Hematopoietic multipotent progenitor cell treated with erythropoietin and hydrocortisone succinate and interleukin-3 and kit ligand, for 15 days (in vitro differentiated cells): ENCODE results near the gene TTC28.
"Not testable (repeated sequence)": the region's sequence is repeated elsewhere in the genome, so short reads cannot be mapped to it uniquely, and the experiment has no call there.

Experiments
- DNase-seq: peaks from one replicate; pipeline ENCODE4 v3.0.0-alpha.2; 2015; ENCODE audit warnings: low spot score

TTC28 gene

DNA sequence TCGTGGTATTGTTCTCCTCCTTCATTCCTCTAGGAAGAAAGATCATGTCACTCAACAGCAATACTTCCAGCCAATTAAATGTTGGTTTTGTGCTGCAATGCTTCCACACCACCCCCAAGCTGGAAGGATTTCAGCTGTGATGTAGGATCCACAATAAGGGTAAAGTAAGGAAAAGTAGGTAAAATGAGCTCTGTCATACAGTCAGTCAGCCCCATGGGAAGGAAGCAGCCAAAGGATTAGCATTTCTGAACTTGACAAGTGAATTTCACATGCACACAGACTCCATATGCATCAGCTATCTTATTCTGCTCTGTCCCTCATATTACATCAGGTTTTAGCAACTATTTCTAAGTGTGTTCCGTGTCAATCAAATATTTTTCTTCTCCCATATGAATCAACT is 197.9 kb downstream of the TTC28 start:
- no peak for DNase-seq

DNA sequence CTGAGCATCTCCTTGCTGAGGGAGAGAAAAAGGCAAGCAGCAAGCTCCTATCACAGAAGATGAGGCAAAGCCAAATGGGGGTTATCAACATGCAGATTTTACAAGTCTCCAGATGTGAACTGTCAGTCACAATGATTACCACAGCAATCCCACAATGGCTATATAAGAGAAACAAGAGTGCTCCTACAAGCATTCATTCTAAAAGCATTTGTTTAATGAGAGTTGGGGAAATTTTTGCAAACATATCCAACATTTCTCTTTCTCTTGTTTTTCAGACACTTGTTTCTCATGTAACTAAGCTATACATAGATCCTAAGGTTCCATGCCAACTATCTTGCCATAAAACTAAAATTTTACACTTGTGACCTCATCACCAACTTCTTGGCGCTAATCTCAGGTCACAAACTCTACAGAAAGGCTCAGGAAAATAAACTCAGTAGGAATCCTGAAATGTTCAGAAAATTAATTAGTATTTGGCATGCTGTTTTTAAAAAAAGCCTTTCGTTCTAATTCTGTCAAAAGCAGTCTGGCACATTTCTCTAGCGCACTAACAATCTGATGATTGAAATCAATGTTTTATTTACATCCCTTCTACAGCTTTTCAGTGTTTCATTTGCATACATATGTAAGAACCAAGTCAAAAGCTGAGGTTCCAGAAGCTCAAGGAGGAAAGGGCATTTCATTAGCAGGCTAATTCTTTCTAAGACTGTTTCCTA is 199.5 kb downstream of the TTC28 start:
- DNase-seq: no peak

DNA sequence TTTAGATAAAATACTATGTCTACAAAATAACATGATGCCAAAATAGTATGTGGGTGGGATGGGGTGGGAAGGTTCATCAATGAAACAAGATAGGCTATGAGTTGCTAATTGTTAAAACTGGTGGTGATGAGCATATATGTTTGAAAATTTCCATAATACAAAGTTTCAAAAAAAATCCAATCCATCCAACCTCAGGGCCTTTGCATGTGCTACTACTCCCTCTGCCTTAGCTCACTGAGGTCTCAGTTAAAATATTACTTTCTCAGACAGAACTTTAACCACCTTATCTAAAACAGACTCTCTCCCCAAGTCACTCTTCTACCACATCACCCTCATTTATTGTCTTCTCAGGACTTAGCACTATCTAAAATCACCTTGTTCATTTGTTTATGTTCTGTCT is 201.1 kb downstream of the TTC28 start:
- DNase-seq: no peak

DNA sequence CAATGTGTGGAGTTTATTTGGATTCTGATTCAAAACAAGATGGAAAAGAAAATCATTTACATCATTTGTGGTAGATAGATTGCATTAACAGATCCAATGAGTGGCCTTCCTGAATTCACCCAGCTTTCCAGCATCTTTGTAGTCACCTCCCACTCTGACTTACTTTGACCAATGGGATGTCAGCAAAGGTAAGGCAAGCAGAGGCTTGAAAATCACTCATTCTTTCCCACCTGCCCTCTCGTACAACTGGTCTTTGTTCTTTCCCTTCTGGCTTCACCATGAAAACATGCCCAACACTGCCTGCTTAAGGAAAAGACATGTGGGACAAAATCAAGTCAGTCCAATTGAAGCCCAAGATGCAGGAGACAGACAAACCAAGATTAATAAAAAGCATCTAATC is 202.1 kb downstream of the TTC28 start:
- DNase-seq: no peak

DNA sequence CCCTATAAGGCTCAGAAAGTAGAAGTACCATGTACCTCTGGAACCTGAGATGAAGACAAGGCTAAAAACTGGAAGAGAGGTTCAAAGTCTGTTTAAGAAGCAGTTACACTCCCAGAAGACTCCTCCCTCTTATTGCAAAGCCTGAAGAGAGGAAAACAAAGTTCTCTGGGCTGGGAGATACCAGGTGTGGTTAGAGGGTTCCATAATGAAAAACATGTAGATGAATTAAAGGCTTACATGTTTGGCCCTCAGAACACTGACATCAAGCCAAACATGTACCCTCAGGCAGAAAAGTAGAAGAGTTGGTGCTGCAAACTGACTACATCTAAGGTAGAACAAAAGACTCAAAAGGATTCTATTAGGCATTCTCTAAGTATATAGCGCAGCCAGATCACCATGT is 205.3 kb downstream of the TTC28 start:
- no peak for DNase-seq

DNA sequence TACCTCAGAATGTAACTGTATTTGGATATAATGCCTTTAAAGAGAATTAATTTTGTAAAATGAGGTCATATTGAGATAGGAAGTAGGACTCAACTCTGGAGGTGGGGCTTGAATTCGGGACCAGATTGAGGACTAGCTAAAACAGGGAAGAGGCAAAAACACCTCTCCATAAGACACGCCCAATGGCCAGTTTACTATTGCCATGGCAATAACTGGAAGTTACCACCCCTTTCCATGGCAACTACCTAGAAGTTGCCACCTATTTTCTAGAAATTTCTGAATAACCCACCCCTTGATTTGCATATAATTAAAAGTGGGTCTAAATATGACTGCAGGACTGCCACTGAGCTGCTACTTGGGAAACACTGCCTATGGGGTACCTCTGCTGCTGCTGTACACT is 206.4 kb downstream of the TTC28 start:
- DNase-seq: no peak

DNA sequence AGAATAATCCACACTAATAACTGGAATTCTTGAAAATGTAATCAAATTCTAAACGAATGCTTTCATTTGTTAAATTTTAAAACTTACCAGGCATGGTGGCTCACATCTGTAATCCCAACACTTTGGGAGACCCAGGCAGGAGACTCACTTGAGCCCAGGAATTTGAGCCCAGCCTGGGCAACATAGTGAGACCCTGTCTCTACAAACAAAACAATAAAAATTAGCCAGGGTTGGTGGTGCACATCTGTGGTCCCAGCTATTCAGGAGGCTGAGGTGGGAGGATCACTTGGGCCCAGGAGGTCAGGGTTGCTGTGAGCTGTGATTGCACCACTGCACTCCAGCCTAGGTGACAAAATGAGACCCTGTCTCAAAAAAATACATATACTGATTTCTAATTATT is 212.6 kb downstream of the TTC28 start:
- DNase-seq: not testable (repeated sequence)

DNA sequence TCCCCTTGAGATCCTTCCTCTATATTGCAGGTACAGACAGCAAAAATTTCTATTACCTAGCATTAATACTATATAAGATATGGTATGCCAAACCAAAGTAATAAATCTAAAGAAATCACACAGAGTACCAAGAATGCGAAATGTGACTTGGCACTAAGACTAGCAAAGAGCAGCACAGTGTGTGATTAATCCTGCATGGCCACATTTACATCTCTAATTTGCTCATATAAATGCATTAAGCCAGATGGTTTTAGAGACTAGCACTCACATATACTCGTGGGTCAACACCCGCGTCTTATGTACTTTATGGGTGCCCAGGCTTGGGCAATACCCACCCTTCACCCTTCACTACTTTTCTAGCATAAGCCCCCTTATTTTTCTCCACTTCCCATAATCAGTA is 213.2 kb downstream of the TTC28 start:
- DNase-seq: no peak

DNA sequence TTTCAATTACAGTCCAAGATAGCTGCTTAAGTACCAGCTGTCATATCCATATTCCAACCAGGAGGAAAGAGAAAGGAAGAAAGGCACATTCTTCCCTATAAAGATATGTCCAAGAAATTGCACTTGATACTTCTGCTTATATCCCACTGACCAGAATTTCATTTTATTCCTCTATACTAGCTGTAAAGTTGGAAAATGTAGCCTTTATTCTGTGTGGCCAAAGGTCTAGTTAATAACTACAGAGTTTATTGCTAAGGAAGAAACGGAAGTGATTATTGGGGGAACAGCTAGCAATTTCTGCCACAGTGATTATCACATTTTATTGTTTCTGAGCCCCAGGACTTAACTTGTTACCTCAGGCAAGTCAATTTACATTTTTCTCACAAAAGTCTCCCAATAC is 213.8 kb downstream of the TTC28 start:
- no peak for DNase-seq

DNA sequence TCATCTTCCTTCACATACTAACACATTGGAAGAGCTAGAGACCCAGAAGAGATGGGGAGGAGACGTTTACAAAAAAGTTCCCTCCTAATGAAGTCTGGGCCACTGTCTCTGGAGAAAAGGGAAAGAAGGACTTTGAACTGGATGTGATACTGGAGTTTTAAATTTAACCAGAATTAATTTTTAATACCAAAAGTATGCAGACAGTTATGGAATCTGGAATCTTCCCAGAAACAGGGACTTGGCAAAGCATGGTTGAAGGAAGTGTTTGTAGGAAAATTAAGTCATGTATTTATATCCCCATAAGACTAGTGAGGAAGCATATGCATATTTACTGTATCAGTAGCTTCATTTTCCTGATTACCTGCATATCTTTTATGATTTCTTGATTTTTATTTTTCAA is 215.5 kb downstream of the TTC28 start:
- DNase-seq: no peak

DNA sequence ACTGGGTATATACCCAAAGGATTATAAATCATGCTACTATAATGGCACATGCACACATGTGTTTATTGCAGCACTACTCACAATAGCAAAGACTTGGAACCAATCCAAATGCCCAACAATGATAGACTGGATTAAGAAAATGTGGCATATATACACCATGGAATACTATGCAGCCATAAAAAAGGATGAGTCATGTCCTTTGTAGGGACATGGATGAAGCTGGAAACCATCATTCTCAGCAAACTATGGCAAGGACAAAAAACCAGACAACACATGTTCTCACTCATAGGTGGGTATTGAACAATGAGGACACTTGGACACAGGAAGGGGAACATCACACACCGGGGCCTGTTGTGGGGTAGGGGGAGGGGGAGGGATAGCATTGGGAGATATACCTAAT is 216.2 kb downstream of the TTC28 start:
- DNase-seq: not testable (repeated sequence)

DNA sequence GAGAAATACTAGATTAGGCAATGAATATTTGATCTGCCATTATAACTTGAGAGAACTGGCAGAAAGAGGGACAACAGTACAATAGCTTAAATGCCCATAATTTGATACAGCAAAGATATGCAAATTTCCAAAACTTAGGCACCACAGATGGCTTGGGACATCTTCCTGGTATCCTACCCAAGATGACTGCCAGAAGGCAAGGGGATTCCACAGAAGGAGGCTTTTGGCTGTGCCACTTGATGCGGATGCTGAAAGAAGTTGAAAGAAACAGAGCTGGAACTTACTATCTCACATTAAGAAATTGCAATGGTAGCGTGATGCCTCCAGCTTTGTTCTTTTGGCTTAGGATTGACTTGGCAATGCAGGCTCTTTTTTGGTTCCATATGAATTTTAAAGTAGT is 216.7 kb downstream of the TTC28 start:
- DNase-seq: no peak

DNA sequence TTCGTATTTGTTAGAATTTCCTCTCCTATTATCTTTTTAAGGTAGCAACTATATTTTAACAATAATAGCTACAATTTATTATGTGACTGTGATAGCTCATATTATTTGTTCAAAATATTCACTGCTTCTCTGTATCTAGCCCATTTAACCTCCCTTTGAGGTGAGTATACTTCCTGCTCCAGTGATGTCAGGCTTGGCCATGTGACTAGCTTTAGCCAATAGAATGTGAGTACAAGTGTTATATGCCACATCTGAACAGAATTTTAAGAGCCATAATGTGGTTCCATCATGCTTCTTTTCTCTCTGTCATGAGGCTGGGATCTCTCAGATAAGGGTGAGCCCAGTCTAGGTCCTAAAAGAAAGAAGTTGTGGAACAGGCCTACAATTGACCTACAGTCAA is 217.6 kb downstream of the TTC28 start:
- no peak for DNase-seq

DNA sequence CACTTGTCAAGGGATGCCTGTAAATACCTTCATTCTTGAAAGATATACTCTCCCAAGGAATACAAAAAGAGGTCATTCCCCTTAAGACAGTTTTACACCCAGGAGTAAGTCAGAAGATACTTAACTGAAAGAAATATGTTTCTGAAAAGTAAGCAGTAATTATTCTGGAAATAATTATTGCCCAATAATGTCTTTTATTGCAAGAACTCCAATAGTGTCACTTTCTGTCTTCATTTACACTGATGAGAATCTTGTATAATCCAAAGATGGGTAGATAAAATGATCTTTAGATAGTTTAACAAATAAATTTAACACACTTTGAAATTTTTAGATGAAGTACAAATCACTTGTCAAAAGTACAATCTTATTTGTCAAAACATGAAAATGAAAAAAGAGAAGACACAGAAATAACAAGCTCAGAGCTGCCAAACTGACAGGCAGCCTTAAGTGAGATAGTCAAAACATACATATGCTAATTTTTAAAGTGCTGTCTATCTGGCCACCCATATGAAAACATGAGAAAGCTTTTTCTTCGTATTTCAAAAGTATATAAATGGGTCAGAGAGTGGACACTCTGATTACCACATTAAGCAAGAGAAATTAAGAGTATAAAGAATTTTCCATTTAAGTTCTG is 225.1 kb downstream of the TTC28 start:
- no peak for DNase-seq

DNA sequence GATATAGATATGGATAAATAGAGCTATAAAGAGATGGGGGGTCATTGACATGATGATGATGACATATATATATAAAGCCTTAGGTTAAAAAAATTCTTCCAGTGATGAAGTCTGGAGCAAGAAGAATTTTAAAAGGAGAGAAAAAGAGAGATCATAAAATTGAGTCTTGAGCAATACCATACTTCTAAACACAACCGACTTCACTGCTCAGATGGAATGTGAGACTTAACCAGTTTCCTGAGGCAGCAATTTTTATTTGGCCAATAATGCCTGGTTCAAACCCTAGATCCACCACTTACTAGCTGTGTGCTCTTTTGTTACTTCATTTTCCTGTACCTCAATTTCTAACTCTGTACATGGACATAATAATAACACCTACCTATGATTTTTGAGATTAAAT is 229.5 kb downstream of the TTC28 start:
- DNase-seq: no peak

DNA sequence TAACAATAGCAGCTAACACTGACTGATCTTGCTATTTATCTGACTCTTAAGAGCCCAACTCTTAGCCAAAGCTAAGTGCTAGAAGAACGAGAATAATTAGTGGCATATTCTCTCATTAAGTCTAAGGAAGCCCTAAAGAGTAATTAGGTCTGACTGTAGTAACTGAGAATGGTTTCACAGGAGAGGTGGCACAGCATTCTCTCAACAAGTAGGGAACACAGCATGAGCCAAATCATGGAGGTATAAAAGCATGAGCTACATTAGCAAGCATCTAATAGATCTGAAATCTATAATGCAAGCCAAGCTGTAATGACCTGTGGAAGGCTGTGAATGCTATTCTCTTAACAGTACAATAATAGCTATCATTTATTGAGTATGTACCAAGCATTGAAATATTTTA is 230.6 kb downstream of the TTC28 start:
- DNase-seq: no peak

DNA sequence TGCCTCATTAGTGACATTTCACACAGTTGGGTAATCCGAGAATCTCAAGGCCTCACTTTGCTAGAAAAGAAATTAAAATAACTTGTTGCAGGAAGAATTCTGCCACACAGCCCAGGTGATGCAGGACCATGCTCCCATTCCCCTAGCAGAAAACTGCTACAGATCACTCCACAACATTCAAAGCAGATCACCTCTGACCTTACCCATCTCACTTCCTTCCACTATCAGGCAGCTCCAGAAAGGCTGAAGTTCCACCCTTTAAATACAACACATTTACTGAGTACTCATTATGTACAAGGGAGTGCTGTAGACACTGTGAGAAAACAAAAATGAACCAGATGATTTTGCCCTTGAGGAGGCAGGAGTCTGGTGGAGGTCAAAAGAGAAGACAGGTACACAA is 231.0 kb downstream of the TTC28 start:
- DNase-seq: no peak

DNA sequence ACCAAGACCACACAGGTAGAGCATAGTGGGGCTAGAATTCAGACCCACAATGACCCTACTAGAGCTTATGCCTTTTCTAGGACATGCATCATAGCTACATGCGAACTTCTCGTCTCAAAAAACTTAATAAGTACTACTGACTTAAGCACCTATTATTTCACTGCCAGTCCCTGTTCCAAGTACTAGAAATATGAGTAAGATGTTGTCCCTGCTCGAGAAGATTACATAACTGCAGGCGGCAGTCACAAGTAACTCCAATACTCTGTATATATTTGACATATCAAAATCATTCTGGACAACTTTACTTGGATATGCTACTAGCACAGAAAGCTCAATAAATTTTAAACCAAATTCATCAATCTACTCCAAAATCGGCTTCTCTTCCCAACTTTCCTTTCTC is 235.0 kb downstream of the TTC28 start:
- no peak for DNase-seq

DNA sequence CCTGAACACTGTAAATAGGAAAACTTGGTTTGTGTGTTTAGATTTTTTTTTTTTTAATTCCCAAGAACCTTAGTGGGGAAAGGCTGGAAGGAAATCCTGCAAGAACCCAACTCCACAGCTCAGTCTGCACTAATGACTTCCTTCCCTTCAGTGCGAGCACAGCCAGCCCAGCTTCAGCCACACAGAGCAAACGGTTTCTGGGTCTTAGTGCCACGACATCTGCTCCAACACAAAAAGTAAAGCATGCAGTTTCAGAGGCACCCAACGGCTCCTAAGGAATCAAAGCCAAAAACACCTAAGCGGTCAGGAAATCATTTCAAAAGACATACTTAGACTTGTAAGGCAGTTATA is 236.1 kb downstream of the TTC28 start:
- no peak for DNase-seq

DNA sequence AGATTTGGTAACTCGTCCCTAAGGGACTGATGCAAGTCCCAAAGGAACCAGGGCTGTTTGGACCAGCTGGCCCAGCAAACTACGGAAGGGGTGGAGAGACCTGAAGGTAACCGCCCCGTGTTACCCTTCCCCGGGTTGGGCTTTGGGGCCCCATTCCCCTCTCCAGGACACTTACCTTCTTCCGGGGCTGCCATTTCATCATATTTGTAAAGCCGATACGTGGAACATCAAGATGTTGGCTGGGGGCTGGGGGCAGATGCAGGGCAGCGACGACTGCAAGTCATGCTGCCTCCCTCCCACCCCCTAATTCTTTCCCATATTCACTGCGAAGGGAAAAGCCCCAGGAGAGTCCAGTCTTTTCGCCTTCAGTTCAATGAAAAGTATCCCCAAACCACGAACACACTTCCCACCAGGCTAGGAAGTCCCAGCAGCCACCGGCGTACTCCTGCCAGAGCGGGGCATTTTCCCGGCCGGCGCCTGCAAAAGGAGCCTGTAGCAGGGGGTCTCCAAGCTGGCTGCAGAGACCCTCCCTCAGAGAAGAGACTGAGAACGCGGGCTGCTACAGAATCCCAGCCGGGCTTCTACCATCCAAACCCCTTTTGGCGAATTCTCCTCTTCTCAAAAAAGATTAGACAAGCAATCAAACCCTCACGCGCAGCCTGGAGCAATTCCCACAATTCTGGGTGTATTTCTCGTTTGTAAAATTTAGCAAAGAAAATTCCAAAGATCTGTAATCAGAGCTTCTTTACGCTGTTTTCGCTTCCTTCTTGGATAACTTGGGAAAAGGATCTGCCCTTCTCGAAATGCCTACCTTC is 236.7 kb downstream of the TTC28 start:
- no peak for DNase-seq

DNA sequence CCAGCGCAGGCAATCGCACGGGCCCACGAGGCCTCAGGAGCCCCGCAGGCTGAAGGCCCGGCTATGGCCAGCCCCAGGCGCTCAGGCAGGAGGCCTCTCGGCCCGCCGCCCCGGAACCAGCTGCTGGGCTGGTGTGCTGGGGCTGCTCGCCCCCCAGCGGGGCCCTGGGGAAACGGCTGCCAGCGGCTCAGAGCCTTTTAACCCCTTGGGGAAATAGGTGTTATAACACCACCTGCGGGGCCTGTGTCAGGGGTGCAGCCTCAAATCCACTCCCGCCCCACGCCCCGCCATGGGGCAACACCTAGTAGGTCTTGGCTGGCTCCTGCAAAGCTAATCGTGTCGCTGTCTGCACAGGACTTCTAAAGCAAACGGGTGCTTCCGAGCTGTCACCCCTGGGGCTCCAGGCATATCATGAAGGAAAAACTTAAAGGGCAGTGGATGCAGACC is 237.4 kb downstream of the TTC28 start:
- peak; percentile 10 for DNase-seq

DNA sequence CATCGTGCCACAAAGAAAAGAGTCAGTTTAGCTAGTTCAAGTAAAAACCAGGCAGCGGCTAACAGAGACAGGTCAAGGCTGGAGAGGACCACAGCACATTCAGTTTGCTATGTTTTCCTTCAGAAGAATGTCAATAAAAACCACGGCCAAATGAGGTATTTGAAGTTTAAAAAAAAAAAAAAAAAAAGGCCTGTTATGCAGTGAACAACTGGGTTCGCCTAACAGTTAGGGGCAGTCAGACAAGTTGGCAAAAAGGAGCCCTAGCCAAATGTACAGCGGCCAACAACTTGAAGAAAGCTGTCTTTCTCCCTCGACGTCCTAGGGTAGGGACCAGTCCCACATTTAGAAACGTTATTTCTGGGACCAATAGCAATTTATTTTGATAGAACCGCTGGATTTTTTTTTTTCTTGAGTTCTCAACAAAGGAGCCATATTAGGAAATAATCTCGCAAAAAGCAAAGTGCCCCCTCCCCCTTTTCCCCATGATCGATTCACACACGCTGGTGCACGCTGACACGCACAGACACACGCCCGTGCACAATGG is 237.8 kb downstream of the TTC28 start:
- DNase-seq: no peak
